GM21390 (cell line): ENCODE results near the gene DHRS13.
"Not testable (repeated sequence)": the region's sequence is repeated elsewhere in the genome, so short reads cannot be mapped to it uniquely, and the experiment has no call there.

Experiments
- ATAC-seq: cut with Tn5 transposase; IDR thresholded peaks from one replicate; pipeline ENCODE4 v1.9.1; 2021; ENCODE audit not compliant: unreplicated experiment

Gene DHRS13

DNA sequence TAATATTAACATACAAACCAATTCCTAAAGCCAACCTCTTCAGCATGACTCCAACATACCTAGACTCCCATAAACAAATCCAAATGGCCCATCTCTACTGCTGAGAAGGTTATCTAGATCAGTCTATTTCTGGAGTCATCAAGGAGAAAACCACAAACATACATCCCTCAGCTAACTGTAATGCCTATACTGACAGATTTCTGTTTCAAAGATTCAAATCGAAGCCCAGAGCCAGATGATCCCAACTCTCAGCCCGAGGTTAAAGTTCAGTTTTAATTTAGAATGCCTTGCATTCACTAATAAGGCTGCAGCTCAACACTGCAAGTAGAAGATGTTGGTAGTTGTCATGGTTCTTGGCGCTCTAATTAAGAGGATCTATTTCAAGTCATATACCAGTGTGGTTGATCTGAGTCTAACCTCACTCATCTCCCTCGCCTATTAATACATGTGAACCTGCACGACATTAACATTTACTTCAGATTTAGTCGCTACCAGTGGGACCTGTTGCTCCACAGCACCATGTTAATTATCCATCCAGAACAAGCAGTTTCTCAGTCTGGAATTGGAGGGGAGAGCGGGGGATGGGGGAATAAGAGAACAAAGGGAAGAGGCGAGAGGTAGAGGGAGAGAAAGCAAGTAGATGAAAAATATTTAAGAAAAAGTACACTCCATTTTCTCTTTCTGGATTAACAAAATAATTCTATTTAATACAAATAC, 33.0 kb upstream of the DHRS13 start:
- ATAC-seq = no peak

DNA sequence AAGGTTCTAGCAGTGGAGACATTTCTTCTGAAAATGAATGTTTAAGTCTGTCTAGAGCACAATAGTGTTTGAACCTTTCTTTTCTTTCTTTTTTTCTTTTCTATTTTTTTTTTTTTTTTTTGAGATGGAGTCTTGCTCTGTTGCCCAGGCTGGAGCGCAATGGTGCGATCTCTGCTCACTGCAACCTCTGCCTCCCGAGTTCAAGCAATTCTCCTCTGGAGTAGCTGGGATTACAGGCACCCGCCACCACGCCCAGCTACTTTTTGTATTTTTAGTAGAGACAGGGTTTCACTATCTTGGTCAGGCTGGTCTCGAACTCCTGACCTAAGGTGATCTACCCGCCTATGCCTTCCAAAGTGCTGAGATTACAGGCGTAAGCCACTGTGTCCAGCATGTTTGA, 31.6 kb upstream of the DHRS13 start:
- ATAC-seq = not testable (repeated sequence)

DNA sequence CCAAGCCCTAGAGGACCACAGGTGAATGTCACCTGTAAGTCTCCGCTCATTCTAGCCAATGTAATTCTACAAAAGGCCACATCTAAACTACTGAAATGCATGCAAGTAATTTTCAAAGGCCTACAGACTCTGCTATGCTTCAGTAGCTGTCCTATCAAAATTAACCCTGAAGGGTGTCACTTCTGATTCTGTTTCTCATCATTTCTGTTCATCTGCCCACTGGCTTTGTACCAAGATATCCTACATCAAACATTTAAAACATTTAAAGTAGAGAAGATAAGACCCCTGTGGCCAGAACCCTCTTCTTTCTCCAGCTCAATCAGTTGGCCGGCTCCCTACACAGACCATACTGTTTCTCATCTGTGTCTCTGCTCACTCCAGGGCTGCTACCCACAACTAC, 26.9 kb upstream of the DHRS13 start:
- ATAC-seq = no peak

DNA sequence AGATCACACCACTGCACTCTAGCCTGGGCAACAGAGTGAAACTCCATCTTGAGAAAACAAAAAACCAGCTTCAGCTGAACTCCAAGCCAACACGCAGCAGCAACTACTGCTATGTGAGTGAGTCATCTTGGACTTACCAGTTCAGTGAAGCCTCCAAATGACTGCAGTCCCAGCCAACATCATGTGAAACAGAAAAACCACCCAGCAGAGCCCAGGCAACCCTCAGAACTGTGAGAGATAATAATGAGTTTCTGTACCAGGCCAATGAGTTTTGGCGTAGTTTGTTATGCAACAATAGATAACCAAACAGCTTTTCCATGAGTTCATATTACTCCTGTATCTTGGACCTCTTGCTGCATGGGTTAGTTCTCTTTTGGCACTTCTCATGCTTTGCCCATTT, 25.2 kb upstream of the DHRS13 start:
- no peak for ATAC-seq

DNA sequence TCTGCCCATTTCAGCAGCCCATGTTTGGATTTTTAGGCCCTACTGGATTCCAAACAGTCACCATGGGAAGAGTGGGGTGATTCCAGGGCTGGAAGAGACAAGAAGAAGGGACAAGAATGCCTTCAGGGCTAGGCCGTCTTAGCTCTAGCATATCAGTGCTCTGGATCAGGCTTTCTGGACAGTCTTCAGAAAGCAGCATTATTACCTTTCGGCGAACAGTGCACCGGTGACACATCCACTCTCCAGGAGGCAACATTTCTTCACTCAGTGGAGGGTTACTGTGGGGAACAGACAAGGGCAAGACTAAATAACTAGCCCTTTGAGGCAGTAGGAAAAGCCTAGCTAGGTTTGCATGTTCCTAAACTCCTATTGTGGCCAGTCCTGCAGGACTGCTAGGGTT, 23.9 kb upstream of the DHRS13 start:
- no peak for ATAC-seq

DNA sequence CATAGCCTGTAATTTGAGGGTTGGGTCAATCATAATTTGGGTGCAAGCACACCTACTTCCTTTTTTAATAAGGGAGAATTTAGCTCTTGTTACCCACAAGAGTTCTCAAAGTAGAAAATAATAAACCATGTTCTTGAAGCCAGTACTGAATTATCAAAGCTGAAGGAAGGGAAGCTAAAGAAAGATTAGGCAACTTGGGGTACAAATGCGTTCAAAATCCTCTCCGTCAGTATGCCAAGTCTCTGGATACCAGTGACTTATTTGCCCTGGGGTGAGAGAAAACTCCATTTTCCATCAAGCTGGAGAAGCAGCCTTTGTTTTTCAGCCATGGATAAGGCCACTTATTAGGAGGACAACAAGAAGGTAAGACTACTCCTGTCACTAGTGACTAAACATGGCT, 23.5 kb upstream of the DHRS13 start:
- no peak for ATAC-seq

DNA sequence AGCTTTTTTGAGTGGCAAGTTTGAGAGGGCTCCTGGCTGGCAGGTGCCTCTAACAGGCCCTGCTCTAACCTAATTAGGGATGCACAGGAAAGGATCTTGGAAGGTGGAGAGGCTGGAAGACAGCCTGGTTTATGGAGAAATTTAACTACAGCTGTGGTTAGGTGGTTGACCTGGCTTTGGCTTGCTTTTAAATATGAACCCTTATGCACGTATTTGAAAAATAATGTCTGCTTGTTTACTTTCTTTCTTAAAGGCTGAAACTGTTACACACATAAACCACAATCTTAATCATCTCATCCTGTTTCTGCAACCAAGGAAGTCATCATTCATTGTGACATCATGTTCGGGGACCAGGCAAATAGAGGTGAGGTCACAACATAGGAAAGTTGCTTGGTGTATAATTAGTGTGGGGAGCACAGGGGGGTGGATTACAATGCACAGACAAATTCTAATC, 23.1 kb upstream of the DHRS13 start:
- ATAC-seq = no peak

DNA sequence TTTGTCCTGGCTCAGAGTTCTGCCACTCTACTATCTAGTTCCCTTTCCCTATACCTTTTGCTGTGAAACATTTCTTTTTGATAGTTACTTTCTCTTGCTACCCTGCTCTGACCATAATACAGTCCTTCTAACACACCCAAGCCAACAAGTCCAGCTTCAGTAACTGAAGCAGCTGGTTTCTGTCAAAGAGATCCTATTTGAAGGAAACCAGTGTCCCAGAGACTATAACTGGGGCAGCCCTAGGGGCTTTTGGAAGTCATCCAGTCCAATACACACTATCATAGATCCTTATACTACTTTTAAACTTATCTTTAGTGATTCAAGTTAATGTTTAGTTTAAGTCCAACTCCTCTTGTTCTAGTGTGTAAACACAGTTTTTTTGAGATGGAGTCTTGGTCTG, 17.3 kb upstream of the DHRS13 start:
- no peak for ATAC-seq

DNA sequence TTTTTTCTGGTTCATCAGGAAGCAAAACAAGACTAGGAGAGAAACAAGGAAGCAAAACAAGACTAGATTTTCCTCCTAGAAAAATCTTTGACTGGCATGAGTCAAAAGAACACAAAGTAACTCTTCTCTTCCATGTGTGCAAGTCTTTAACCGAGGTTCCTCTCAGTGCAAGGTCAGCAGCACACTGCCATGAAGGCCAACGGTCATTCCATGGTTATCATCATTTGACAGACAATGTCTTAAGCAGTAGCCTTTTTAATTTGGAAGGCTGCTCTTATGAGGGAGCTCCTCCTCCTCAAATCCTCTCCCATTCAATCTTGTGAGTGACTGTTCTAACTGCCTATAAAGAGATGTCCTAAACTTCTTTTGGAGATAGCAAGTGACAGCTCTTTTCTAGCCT, 15.4 kb upstream of the DHRS13 start:
- ATAC-seq = no peak

DNA sequence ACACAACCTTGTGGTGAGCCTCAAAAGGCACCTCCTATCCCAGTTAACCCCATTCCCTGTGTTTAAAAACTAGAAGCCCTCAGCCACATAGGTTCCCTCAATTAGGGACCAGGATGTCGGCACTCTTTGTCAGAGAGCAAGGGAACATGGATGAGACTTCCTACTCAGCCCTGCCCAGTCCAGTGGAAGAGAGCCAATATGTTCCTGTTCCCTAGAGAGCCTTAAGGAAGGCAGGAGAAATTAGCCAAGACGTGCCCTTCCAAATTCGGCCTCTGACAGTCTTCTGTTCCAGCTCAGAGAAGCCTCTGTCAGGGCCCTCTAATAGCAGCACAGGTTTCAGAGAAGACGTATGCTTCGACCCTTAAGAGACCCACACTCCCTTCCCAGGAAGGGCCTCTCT, 14.6 kb upstream of the DHRS13 start:
- no peak for ATAC-seq

DNA sequence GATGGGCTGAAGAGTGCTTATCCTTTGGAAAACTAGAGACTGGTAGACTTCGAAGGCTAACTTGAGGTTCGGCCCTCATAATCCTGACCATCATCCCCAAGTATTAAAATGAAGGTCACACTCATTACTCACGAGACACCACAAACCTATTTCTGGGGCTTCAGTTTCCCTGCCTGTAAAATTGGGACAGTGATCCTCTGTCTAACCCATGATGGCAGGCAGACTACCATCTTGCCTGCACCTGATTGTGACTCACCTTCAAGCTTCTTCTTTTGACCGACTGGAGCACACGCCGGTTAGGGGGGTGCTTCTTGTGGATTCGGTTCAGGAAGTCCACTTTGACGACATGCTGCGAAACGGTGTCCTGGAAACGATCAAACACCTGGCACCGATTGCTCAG, 14.2 kb upstream of the DHRS13 start:
- no peak for ATAC-seq

DNA sequence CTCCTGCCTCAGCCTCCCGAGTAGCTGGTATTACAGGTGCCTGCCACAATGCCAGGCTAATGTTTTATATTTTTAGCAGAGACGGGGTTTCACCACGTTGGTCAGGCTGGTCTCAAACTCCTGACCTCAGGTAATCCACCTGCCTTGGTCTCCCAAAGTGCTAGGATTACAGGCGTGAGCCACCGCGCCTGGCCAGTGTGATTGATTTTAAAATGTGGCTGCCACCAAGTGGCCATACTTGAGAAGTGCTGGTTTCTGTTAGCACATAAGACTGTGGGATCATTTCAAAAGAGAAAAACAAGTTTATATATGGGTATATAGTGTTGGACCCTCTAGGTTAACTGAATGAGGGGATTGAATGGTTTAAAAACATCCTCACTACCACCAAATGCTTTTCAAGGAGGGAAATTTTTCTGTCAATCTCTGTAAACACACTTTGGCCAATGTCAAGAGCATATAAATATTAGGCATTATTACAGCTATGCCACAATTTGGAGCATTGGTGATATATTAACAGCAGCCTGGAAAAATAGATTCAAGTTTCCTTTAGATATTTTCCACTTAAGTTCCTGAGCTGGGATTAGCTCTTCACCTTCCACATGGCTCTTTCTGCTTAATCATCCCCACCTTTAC, 13.5 kb upstream of the DHRS13 start:
- no peak for ATAC-seq

DNA sequence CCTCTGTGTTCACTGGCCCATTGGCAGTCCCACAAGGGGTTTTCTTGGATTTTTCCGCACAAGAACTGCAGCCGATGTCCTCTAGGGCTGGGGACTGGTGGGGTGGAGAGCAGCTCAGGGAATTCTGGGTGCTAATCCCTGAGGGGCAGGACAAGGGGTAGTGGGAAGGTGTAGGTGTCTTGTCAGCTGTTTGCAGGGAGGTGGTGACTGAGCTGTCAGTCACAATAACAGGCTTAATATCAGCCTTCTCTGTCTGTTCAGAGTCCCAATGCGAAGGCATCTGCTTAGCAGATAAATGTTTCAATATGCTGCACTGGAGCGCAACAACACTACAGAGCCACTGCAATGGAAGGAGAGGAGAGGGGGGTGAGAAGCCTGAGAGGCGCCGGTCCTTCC, 10.1 kb upstream of the DHRS13 start:
- ATAC-seq = no peak

DNA sequence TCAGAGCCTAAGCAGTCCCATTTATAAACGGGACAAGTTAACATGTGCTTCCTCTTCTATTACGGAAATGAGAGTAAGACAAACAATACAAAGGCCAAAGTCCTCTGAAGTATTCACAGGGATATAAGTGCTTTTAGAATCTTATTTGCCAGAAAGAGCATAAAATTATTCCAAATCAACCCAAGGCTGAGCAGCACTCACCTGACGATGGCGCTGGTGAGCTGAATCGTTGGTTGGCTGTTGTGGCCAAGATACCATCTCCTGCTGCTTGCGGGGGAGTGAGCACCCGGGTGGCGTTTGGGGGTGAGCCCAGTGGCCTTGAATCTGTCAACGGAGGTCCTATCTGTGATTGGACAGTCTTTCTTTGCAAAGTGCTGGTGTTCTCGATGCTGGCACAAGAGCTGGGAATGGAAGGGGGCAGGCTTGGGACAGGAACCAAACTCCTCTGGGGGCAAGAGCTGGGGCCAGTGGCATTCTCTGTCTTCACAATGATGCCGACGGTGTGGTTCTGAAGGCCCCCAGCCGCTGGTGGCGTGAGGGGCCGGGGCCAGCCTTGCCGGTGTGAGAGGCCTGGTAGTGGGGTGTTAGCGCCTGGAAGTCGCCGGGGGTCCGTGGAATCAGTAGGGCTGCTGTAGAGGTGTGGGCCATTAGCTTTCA, 9.5 kb upstream of the DHRS13 start:
- ATAC-seq = no peak

DNA sequence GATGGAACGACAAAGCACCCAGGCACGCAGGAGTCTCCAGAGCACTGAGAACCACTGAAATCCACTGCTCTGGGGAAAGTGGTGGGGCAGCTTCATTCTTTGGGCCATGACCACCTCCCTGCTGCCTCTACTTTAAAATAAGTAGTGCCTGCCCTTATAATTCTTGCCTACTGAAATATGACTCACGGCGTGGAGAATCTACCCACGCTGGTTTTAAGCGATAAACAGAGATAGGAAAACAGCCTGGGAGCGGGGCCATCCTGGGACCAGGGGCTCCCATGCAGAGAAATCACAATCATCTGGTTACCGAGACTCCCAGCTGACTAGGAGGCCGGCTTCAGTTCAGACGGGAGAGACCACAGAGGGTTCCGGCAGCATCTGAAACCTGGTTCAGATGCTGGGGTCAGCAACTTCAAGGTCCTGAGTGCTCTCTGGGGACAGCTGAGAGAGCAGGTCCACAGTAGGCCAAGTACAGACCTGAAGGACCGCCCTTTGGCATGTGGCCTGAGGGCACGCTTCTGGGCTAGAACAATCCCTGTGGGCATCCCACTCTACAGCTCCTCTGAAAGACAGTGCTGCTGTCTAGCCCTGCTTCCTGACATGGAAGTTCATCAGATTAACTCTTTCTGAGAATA, 8.6 kb upstream of the DHRS13 start:
- no peak for ATAC-seq

DNA sequence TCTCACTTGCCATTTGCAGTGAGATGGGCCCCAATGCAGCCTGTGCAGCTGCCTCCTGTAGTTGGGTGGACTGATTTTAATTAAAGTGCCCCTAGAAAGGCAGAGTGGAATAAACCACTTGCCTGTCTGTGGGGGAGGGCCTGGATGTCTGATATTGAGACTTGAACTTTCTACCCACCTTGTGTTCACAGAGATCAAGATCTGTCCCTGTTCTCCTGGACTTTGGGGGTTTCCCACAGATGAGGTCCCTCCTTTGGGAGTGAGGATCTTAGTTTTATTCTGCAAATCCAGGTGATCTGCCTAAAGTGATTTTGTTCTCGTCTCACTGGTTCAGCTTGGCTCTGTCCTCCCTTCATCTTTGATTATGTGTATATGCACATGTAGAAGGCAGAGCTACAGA, 7.7 kb upstream of the DHRS13 start:
- ATAC-seq = no peak

DNA sequence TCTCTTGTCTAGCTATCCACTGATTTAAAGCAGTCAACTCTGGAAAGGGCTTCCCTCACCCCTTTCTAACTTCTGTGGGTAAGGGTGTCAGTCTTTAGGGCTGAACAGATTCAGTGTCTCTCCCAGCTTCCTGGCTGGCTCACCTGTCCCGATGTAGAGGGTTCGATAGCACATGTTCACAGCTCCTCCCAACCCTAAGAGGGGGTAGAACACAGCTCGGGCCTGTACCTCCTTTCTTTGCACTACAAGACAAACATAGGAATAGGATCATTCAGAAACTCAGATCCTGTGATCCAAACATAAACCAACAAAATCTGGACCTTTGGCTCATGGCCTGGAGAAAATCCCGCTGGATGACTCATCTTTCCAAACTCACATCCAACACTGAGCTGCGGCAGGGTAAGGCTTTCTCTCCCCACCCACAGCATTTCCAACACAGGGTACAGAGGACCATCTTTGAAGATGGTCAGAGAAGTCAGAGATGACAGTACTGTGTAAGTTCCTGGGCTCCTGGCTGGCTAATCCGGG, 5.8 kb upstream of the DHRS13 start:
- no peak for ATAC-seq

DNA sequence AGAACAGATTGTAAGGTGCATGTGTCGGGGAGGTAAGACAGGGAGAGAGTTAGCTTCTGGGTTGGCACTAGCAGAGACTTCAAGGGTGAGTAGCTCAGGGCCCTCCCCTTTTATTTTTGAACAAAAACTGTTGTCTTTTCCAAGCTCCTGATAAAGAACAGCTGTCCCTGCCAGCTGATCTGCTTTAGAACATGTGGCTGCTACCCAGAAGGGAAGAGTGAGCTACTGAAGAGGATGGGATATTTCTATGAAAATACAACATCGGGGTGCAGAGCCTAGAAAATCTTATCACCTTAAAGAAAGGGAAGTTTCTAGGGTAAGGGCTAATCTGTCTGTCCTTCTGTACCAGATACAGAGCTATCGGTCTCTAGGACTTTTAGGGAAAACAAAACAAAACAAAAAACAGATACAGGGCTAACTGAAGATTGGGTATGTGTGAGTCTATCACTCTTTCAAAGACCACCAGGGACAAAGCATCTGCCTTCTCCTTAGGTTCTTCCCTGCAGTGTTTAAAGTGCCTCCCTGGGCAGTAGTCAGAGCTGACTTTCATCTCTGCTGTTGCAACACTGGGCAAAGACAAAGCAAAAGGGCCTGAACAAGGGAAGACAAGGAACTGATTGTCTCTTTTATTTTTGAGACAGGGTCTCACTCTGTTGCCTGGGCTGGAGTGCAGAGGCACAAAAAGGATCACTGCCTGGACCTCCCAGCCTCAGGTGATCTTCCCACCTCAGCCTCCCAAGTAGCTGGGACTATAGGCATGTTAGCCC, 5.0 kb upstream of the DHRS13 start:
- no peak for ATAC-seq

DNA sequence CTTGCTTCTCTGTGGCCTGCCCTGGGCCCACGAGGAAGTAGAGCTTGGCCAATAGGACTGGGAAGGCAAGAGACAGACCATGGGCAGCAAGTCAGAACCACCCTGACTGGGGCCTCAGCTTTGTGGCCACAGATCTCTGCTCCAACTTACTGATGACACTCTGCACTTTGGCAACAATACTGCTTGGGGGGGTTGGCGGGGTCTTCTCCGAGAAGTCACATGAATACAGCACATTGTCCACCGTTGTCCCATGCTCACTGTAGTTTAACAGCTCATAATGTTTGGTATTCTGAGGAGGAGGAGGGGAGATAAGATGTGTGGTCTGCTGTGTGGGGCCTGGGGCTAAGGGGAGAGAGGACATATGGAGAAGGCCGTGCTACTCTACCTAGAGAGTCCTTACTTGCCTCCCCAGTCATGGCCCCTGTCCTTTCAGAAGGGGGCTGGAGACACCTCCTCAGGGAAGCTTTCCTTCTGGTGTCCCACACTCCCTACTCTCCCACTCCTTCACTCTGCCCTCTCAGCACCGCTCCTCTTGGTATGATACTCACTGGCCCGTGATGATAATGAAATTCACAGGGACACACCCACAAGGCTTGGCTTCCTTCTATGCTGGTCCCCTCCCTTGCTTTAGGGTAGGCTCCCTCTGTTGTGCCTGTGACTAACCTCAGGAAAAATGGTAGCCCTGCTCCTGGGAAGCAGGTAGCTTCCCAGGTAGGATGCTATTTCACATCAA, 4.0 kb upstream of the DHRS13 start:
- ATAC-seq = no peak

DNA sequence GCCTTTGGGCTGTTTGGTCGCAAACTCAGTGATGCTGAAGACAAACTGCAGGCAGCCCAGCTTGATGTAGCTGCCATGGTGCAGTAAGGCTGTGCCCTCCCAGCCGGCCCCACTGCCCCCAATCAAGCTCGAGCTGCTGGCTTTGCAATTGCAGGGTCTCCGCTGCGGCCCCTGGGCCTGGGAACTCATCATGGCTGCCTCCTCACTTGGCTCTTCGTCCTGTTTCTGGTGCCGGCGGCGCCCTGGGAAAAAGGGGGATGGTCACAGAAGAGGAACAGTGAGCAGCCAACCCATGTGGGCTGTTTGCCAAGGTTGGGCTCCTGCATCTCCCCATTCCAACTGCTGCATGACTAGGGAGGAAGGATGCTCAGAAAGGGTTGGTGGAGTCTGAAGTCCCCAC, 3.4 kb upstream of the DHRS13 start:
- ATAC-seq = no peak
